DOHH2 (cell line): ENCODE measurements around the gene MYT1.

ENCODE experiments used
- H3F3A ChIP-seq: fragments of 200-600 bp; sonication (generic), shearing (Covaris generic); 2 replicates; pipeline ENCODE4 v1.6.0; 2016; ENCODE audit warnings: antibody characterized with exemption, mild to moderate bottlenecking; ENCODE audit not compliant: control insufficient read depth, insufficient read depth
- H3K27ac ChIP-seq: fragments of 200-600 bp; sonication (generic); 2 replicates; pipeline ENCODE4 v1.5.1; 2014; ENCODE audit warnings: low read depth, mild to moderate bottlenecking, low read length, moderate library complexity
- H3K27me3 ChIP-seq: fragments of 200-600 bp; sonication (generic); 2 replicates; pipeline ENCODE4 v1.6.1; 2014; ENCODE audit warnings: mild to moderate bottlenecking, low read length, mixed read lengths; ENCODE audit not compliant: control insufficient read depth
- H3K36me3 ChIP-seq: fragments of 200-600 bp; sonication (generic); 2 replicates; pipeline ENCODE4 v1.6.1; 2014; ENCODE audit warnings: mild to moderate bottlenecking, low read length, moderate library complexity, mixed read lengths; ENCODE audit not compliant: control insufficient read depth
- H3K4me1 ChIP-seq: fragments of 200-600 bp; sonication (generic); 2 replicates; pipeline ENCODE4 v1.6.1; 2014; ENCODE audit warnings: mild to moderate bottlenecking, low read length, mixed read lengths; ENCODE audit not compliant: control insufficient read depth
- H3K4me2 ChIP-seq: fragments of 200-600 bp; sonication (generic); 2 replicates; pipeline ENCODE4 v1.6.0; 2014; ENCODE audit warnings: mild to moderate bottlenecking, low read length, moderate library complexity
- H3K4me3 ChIP-seq: fragments of 200-600 bp; sonication (generic); 2 replicates; pipeline ENCODE4 v1.5.1; 2014; ENCODE audit warnings: mild to moderate bottlenecking, low read length, mixed read lengths
- H3K79me2 ChIP-seq: fragments of 200-600 bp; sonication (generic); 2 replicates; pipeline ENCODE4 v1.6.1; 2014; ENCODE audit warnings: mild to moderate bottlenecking, low read length, mixed read lengths; ENCODE audit not compliant: control insufficient read depth
- H3K9me2 ChIP-seq: fragments of 200-600 bp; sonication (generic); replicated peaks from 2 replicates; pipeline ENCODE4 v1.6.1; 2014; ENCODE audit warnings: mild to moderate bottlenecking, low read length, mixed read lengths; ENCODE audit not compliant: control insufficient read depth
- H3K9me3 ChIP-seq: fragments of 200-600 bp; sonication (generic); 2 replicates; pipeline ENCODE4 v1.6.1; 2014; ENCODE audit warnings: antibody characterized with exemption, low read length, mixed read lengths; ENCODE audit not compliant: control insufficient read depth, insufficient read depth
- H4K20me1 ChIP-seq: fragments of 200-600 bp; sonication (generic); 2 replicates; pipeline ENCODE4 v1.6.0; 2014; ENCODE audit warnings: low read depth, mild to moderate bottlenecking, antibody characterized with exemption, low read length, moderate library complexity; ENCODE audit not compliant: control insufficient read depth, insufficient read depth
- EZH2phosphoT487 ChIP-seq: fragments of 200-600 bp; sonication (generic); IDR thresholded peaks from 2 replicates; pipeline ENCODE4 v1.6.1; 2017; ENCODE audit warnings: borderline replicate concordance, mild to moderate bottlenecking, antibody characterized with exemption, low read length, moderate library complexity, mixed read lengths
- TF ChIP-seq, protein P1 (sequence below): fragments of 200-600 bp; sonication (generic); IDR thresholded peaks from one replicate; pipeline ENCODE4 v1.5.1; 2014; ENCODE audit warnings: antibody characterized with exemption, mild to moderate bottlenecking, low read depth, low read length; ENCODE audit not compliant: poor library complexity, severe bottlenecking

MYT1 gene

GRCh38 chr20:64200740-64201139 is 36.5 kb downstream of the MYT1 start:
- H3K27me3 ChIP-seq, result peaks cover 21% of the 10 kb centered on the region
- no peaks in the 10 kb centered on the region for H4K20me1 ChIP-seq
- H3K9me3 ChIP-seq, result no peaks in the 10 kb centered on the region
- TF ChIP-seq, protein P1, sequence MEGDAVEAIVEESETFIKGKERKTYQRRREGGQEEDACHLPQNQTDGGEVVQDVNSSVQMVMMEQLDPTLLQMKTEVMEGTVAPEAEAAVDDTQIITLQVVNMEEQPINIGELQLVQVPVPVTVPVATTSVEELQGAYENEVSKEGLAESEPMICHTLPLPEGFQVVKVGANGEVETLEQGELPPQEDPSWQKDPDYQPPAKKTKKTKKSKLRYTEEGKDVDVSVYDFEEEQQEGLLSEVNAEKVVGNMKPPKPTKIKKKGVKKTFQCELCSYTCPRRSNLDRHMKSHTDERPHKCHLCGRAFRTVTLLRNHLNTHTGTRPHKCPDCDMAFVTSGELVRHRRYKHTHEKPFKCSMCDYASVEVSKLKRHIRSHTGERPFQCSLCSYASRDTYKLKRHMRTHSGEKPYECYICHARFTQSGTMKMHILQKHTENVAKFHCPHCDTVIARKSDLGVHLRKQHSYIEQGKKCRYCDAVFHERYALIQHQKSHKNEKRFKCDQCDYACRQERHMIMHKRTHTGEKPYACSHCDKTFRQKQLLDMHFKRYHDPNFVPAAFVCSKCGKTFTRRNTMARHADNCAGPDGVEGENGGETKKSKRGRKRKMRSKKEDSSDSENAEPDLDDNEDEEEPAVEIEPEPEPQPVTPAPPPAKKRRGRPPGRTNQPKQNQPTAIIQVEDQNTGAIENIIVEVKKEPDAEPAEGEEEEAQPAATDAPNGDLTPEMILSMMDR, result no peak
- TF ChIP-seq EZH2phosphoT487, result no peak
- no peaks in the 10 kb centered on the region for H3K4me1 ChIP-seq
- H3K4me3 ChIP-seq, result no peak overlapping the region
- H3K4me2 ChIP-seq, result no peak overlapping the region
- no peaks in the 10 kb centered on the region for H3K36me3 ChIP-seq
- no peaks in the 10 kb centered on the region for H3K79me2 ChIP-seq
- H3K27ac ChIP-seq, result no peak overlapping the region
- H3K9me2 ChIP-seq, result no peaks in the 10 kb centered on the region
- no peaks in the 10 kb centered on the region for H3F3A ChIP-seq

- H3K4me2 ChIP-seq, result no peak overlapping the region
- H3F3A ChIP-seq, result no peaks in the 10 kb centered on the region
- no peaks in the 10 kb centered on the region for H3K79me2 ChIP-seq
- H3K27ac ChIP-seq, result no peak overlapping the region
- TF ChIP-seq, protein P1, result no peak
- TF ChIP-seq EZH2phosphoT487, result peak; percentile 77; the same call in 1 of the 2 replicates
- H3K9me2 ChIP-seq, result no peaks in the 10 kb centered on the region
- H3K27me3 ChIP-seq, result peaks cover 21% of the 10 kb centered on the region
- H3K4me1 ChIP-seq, result no peaks in the 10 kb centered on the region
- H3K9me3 ChIP-seq, result no peaks in the 10 kb centered on the region
- H3K4me3 ChIP-seq, result no peak overlapping the region
- H4K20me1 ChIP-seq, result no peaks in the 10 kb centered on the region
- H3K36me3 ChIP-seq, result no peaks in the 10 kb centered on the region
Observed at GRCh38 chr20:64201653-64202052, 37.4 kb downstream of the MYT1 start.

DNA sequence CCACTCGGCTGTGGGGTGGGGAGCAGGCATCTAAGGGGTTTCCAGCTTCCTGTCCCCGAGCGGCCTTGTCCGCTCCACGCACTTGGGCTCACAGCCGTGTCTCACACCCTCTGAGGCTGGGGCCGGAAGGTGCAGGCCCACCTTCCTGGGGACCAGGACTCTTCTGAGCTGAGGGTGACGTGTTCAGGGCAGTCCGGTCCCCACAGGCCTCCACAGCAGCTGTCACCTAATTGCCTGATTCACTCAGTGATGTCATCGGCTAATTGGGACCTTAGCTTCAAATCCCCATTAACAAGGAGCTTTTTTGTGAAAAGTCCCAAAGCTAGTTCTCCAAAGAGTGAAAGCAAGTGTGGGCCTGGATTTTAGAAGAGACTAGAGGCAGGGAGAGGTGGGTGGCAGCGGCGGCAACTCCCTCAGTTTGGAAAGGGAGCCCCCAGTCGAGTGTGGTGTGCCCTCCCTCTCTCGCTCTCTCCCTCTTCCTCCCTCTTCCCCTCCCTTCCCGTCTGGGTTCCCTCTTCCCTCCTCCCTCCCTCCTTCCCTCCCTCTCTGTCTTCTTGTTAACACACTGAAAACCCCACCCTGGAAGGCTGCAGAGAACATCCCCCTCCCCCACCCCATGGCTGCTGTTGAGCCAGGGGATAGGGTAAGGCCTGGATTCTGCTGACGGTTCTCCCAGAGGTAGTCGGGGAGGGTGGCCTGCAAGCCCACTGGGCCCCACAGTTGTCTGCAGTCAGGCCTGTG is 39.0 kb downstream of the MYT1 start:
- Histone ChIP-seq H3K9me3 (peaks cover 4% of the 10 kb centered on the region; the same call in 1 of the 2 replicates), H4K20me1 (no peaks in the 10 kb centered on the region), H3K9me2 (no peaks in the 10 kb centered on the region), H3K36me3 (no peaks in the 10 kb centered on the region), H3K4me2 (no peak overlapping the region), H3K27ac (no peak overlapping the region), H3K4me3 (no peak overlapping the region), H3K27me3 (peaks cover 21% of the 10 kb centered on the region), H3K4me1 (peaks cover 7% of the 10 kb centered on the region), H3K79me2 (no peaks in the 10 kb centered on the region), H3F3A (no peaks in the 10 kb centered on the region)
- TF ChIP-seq, protein P1, result no peak
- TF ChIP-seq EZH2phosphoT487, result no peak
